IMR-90 (cell line): ENCODE measurements around the gene ANKFN1.

Source experiments
- BHLHE40 ChIP-seq: fragments of 150-350 bp; IDR thresholded peaks from 2 replicates; pipeline ENCODE4 v1.6.1; 2016; ENCODE audit warnings: mild to moderate bottlenecking, low read depth, low read length
- CEBPB ChIP-seq: IDR thresholded peaks from 2 replicates; pipeline ENCODE4 v1.6.1; 2012; ENCODE audit warnings: low read depth, low read length, improper control_type of control experiment
- CHD1 ChIP-seq: IDR thresholded peaks from 2 replicates; pipeline ENCODE4 v1.6.1; 2012; ENCODE audit warnings: low read depth, low read length, improper control_type of control experiment
- CTCF ChIP-seq: conservative IDR thresholded peaks from 2 replicates; pipeline ENCODE4 v1.5.1; 2012; ENCODE audit warnings: mild to moderate bottlenecking, low read depth, low read length, improper control_type of control experiment
- FOS ChIP-seq: fragments of 150-350 bp; IDR thresholded peaks from 2 replicates; pipeline ENCODE4 v1.6.1; 2016; ENCODE audit warnings: low read depth, low read length
- MAFK ChIP-seq: IDR thresholded peaks from 2 replicates; pipeline ENCODE4 v1.6.1; 2012; ENCODE audit warnings: low read depth, low read length, improper control_type of control experiment
- POLR2A ChIP-seq: IDR thresholded peaks from 2 replicates; pipeline ENCODE4 v1.6.1; 2012; ENCODE audit warnings: mild to moderate bottlenecking, low read depth, low read length
- RFX5 ChIP-seq: IDR thresholded peaks from 2 replicates; pipeline ENCODE4 v1.8.0; 2012; ENCODE audit warnings: low read depth, mild to moderate bottlenecking, low read length, moderate library complexity
- SMC3 ChIP-seq: fragments of 150-350 bp; IDR thresholded peaks from 2 replicates; pipeline ENCODE4 v1.6.1; 2016; ENCODE audit warnings: low read depth, mild to moderate bottlenecking, antibody characterized with exemption, low read length, moderate library complexity
- USF2 ChIP-seq: fragments of 150-350 bp; IDR thresholded peaks from 2 replicates; pipeline ENCODE4 v1.6.1; 2017; ENCODE audit warnings: mild to moderate bottlenecking, antibody characterized with exemption, low read length, low read depth

- TF ChIP-seq CHD1 (no peak), CTCF (no peak), FOS (no peak), POLR2A (no peak), MAFK (no peak), BHLHE40 (no peak), CEBPB (no peak), RFX5 (no peak), USF2 (no peak), SMC3 (no peak)
Observed at GRCh38 chr17:56149266-56150036, 3.8 kb upstream of the ANKFN1 start.
